ENCODE results near the gene ZC2HC1C.

GRCh38 chr14:75091251-75091650 lies 21.8 kb downstream of the ZC2HC1C start:
- no peak for TF ChIP-seq ZNF274 (IDR thresholded peaks at IDR 0.05; ENCODE audit: low read depth, low read length)
- no peak for TF ChIP-seq YY1 (IDR thresholded peaks at IDR 0.05; ENCODE audit: insufficient read depth, insufficient read length)
- no peak for TF ChIP-seq SUZ12 (IDR thresholded peaks at IDR 0.05; ENCODE audit: extremely low read depth, insufficient read depth, insufficient read length)

All from NT2/D1 (cell line).